Pancreas (tissue), 10 donors: ENCODE data around the gene CUX1. TPM values are rescaled to one million over a fixed set of nuclear protein-coding genes. Genes with fewer than 3 reads are reported as not detected.
"Not testable (repeated sequence)": the region's sequence is repeated elsewhere in the genome, so short reads cannot be mapped to it uniquely, and the experiment has no call there.

Experiments
- ATAC-seq, 4 donors: fragments of 200-7000 bp; cut with Tn5 transposase; one replicate each; pipeline versions ENCODE4 v1.8.0 to v1.9.1; 2020; ENCODE audit warnings: mild to moderate bottlenecking in 4 of 4, moderate library complexity in 4 of 4
- DNase-seq, 6 donors: peaks; one replicate each; pipeline ENCODE4 v3.0.0-alpha.2; 2020
- FAIRE-seq: peaks from 2 replicates; lab custom pipeline; 2012; peaks lifted over from hg19 to GRCh38; lab: Jason Lieb, UNC
- H3K27ac ChIP-seq, 4 donors: fragments of 200-600 bp; sonication (generic); 1 replicate in 3 of 4; 2 replicates in 1 of 4; pipeline versions ENCODE4 v1.5.0 to v1.8.0; 2020
- H3K27me3 ChIP-seq, 4 donors: fragments of 200-600 bp; one replicate each; pipeline ENCODE4 v1.8.0; 2021
- H3K36me3 ChIP-seq, 3 donors: fragments of 200-600 bp; sonication (generic) in 1 of 3; one replicate each; pipeline versions ENCODE4 v1.5.0 to v1.8.0; 2020 to 2021
- H3K4me1 ChIP-seq, 3 donors: fragments of 200-600 bp; one replicate each; pipeline ENCODE4 v1.8.0; 2021
- H3K4me3 ChIP-seq, 4 donors: fragments of 200-600 bp; sonication (generic) in 2 of 4; one replicate each; pipeline versions ENCODE4 v1.5.0 to v1.8.0; 2020 to 2021
- H3K9me3 ChIP-seq, 4 donors: fragments of 200-600 bp; one replicate each; pipeline ENCODE4 v1.8.0; 2021
- CTCF ChIP-seq, 4 donors: fragments of 200-600 bp; sonication (generic) in 3 of 4; IDR thresholded peaks; one replicate each; pipeline versions ENCODE4 v1.5.0 to v1.8.0; 2021; ENCODE audit warnings: antibody characterized with exemption in 4 of 4
- WGBS, 2 donors: extraction: QIAGEN DNeasy Blood & Tissue Kit; methylation state at CpG; one replicate each; pipeline ENCODE4 v1.1.7; 2013; 5-methylcytosine and 5-hydroxymethylcytosine counted together
- intact Hi-C, 3 donors: fragments of 100-400 bp; cut with DNase I; formaldehyde crosslinking; loops; one replicate each; pipeline versions ENCODE4 v1.11.1 to v1.14.2; 2022
- polyA plus RNA-seq, 2 donors: library from polyadenylated mRNA; stranded (reverse); fragments of 200-250 nt; gene quantifications; one replicate each; pipeline ENCODE4 v1.2.3, GENCODE V29; 2013
- total RNA-seq, 6 donors: library from RNA; stranded (reverse); fragmentation: NEBNext Ultra II Directional in 4 of 6; extraction: Animal tissue kit (Norgen Biotek cat#: 25700) in 4 of 6; gene quantifications; one replicate each; pipeline versions ENCODE4 v1.2.1 to v1.2.4, GENCODE V29; 2021 to 2023
- donor health status: healthy with polysubstance abuse.
- donor health status: DM: no; HTN: no; CAD: no; lungs with moderate emphysema.
- donor health status: DM: no; HTN: no; CAD: no.
- donor health status: control.
- donor health status: control.
- donor health status: Bipolar disorder and iron deficiency.
- donor health status: DM: yes; HTN: yes; CAD: no.
- donor health status: DM: no; HTN: no; CAD: no.
- donor health status: DM: no; HTN: no; CAD: no.
- donor health status: DM: yes; HTN: yes; CAD: no.

Gene CUX1
- total and polyA plus RNA-seq, 8 donors: 18.9 to 61.2 (median 45.1) TPM

GRCh38 chr7:102228935-102229334 is 411.5 kb downstream of the CUX1 start:
- peak in 1 of 6 donors; percentile 37 for DNase-seq
- no peak for FAIRE-seq
- WGBS, 2 donors: 93 to 95% methylated on average over 12 of the region's 12 CpGs
- no peaks in the 10 kb centered on the region for H3K36me3 ChIP-seq
- peaks cover 6 to 11% (median 10%) of the 10 kb centered on the region in 3 donors for H3K4me1 ChIP-seq
- H3K4me3 ChIP-seq: no peak overlapping the region
- no peak for ATAC-seq
- TF ChIP-seq CTCF (IDR thresholded peaks at IDR 0.05): no peak
- no peaks in the 10 kb centered on the region for H3K27me3 ChIP-seq
- H3K27ac ChIP-seq: no peak overlapping the region
- intact Hi-C loops: no loop called here
- H3K9me3 ChIP-seq: no peaks in the 10 kb centered on the region

- WGBS, 2 donors: 85 to 99% methylated on average over 5 of the region's 5 CpGs
- H3K4me3 ChIP-seq, H3K27me3 ChIP-seq, H3K36me3 ChIP-seq, H3K9me3 ChIP-seq, ATAC-seq, FAIRE-seq, H3K27ac ChIP-seq, H3K4me1 ChIP-seq: not testable (repeated sequence)
- peak in 1 of 6 donors; percentile 2 for DNase-seq
- intact Hi-C loops: loop anchor here in 1 of 3 donors (10.0 kb wide), 2 partner anchors 415 to 545 kb away; partner anchors contain the start of gene CUX1
These were observed 412.7 kb downstream of the CUX1 start for GRCh38 chr7:102230162-102230561.

- FAIRE-seq (no peak), DNase-seq (no peak), ATAC-seq (no peak)
- no peaks in the 10 kb centered on the region for H3K9me3 ChIP-seq
- no peaks in the 10 kb centered on the region for H3K27me3 ChIP-seq
- H3K4me3 ChIP-seq: no peak overlapping the region
- 88 to 92% methylated on average over 4 of the region's 4 CpGs for WGBS, 2 donors
- intact Hi-C loops: loop anchor here in 1 of 3 donors (10.0 kb wide), 2 partner anchors 416 to 546 kb away; partner anchors contain the start of gene CUX1
- no peak for TF ChIP-seq CTCF (IDR thresholded peaks at IDR 0.05)
- H3K27ac ChIP-seq: no peak overlapping the region
- H3K36me3 ChIP-seq: no peaks in the 10 kb centered on the region
- peaks cover 0 to 6% (median under 1%) of the 10 kb centered on the region in 3 donors for H3K4me1 ChIP-seq
These were observed 413.2 kb downstream of the CUX1 start for GRCh38 chr7:102230593-102230992.

- no peaks in the 10 kb centered on the region for H3K36me3 ChIP-seq
These were observed 415.3 kb downstream of the CUX1 start for GRCh38 chr7:102232611-102233286.

GRCh38 chr7:102234131-102234530 is 416.7 kb downstream of the CUX1 start:
- Histone ChIP-seq H3K4me1 (peaks cover 0 to 6% (median 0%) of the 10 kb centered on the region in 3 donors), H3K27me3 (no peaks in the 10 kb centered on the region), H3K27ac (no peak overlapping the region), H3K36me3 (no peaks in the 10 kb centered on the region), H3K4me3 (no peak overlapping the region), H3K9me3 (no peaks in the 10 kb centered on the region)
- no peak for TF ChIP-seq CTCF (IDR thresholded peaks at IDR 0.05)
- DNase-seq: peak in 1 of 6 donors; percentile 43
- intact Hi-C loops: loop anchor here in 1 of 3 donors (10.0 kb wide), 2 partner anchors 419 to 549 kb away; partner anchors contain the start of gene CUX1
- FAIRE-seq: no peak
- 84 to 85% methylated on average over 12 of the region's 12 CpGs for WGBS, 2 donors
- ATAC-seq: no peak

More at GRCh38 chr7:102232611-102233286, 415.3 kb downstream of the CUX1 start:
- intact Hi-C loops: loop anchor here in 1 of 3 donors (10.0 kb wide), 2 partner anchors 418 to 548 kb away; partner anchors contain the start of gene CUX1
- Histone ChIP-seq H3K4me1 (peaks cover 0 to 6% (median 0%) of the 10 kb centered on the region in 3 donors), H3K4me3 (no peak overlapping the region), H3K27ac (peak overlapping the region; percentile 79 to 86 (median 82)), H3K9me3 (no peaks in the 10 kb centered on the region), H3K27me3 (no peaks in the 10 kb centered on the region)
- TF ChIP-seq CTCF (IDR thresholded peaks at IDR 0.05): no peak
- WGBS, 2 donors: 32 to 39% methylated on average over 12 of the region's 12 CpGs
- DNase-seq: peak in 5 of 6 donors; percentile 42 to 83 (median 72)
- ATAC-seq: peak; percentile 88 to 93 (median 90)
- FAIRE-seq: no peak
